GM18519 (cell line): Measurements from ENCODE around the gene EDEM1.
"Not testable (repeated sequence)": the region's sequence is repeated elsewhere in the genome, so short reads cannot be mapped to it uniquely, and the experiment has no call there.

Experiments used
- ATAC-seq: cut with Tn5 transposase; IDR thresholded peaks from one replicate; pipeline ENCODE4 v1.9.1; 2021; ENCODE audit warnings: mild to moderate bottlenecking, moderate library complexity; ENCODE audit not compliant: unreplicated experiment, low FRiP score

The EDEM1 gene

GRCh38 chr3:5227812-5228211 is 40.3 kb downstream of the EDEM1 start:
- no peak for ATAC-seq

DNA sequence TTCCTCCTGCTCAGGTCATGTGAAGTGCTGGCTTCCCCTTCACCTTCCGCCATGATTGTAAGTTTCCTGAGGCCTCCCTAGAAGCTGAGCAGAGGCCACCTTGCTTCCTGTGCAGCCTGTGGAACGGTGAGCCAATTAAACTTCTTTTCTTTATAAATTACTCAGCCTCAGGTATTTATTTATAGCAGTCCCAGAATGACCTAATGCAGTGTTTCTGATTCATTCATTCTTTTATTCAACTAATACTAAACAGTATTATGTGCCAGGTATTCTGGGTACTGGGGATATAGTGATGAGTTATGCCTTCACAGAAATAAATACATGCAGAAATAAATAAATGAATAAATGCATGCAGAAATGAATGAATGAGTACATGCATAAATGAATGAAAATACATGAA is 41.9 kb downstream of the EDEM1 start:
- ATAC-seq: no peak

DNA sequence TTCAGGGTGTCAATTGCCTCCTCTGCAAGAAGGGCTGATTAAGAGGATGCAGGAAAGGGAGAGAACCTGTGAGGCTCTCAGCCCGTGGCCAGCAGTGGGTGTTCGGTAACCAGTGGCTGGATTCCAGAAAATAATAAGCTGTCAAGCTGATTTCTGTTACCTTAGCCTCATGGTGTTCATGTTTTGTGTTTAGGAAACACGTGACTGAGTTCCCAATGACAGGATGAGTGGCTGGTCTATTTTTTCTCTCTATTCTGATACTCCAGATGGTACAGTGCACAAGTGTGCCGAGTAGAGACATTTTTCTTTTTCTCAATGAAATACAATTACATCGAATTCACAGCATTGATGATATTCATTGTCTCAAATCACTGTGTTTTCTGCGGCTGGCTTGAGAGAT is 43.6 kb downstream of the EDEM1 start:
- no peak for ATAC-seq

DNA sequence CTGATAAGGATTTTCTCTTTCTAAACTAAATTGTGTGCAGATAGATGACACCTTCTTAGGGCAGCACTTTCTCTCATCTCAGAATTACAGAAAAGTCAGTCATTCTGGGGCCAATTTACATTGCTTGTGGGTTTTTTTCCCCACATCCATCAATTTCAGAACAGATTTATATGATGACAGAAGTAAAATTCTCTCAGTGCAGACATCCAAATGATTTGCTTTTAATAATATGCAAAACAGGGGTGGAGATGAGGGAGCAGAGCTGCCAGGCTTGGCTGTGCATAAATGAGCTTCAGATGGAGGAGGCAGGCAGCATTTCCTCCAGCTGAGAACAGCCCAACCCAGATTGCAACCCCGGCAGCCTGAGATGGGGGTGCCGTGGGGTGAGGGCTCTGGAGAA is 44.0 kb downstream of the EDEM1 start:
- no peak for ATAC-seq

DNA sequence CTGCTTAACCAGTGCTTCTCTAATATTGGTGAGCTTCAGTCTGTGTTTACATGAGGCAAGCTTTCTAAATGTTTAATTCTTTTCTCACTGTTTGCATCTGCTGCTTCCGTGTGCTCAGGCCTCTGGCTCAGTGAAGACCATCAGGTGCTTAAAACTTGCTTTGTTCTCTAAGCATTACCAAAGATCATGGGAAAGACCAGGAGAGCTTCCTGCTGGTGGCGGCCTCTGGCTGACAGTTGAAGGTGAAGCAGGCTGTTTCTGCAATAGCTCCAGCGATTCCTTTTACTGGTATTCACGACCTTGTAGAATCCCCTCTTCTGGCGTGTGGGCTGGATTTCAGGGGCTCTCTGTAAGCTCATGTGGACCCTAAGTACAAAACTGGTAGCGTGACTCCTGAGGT is 45.1 kb downstream of the EDEM1 start:
- no peak for ATAC-seq

GRCh38 chr3:5233026-5233425 is 45.5 kb downstream of the EDEM1 start:
- no peak for ATAC-seq

- ATAC-seq: no peak
These were observed 48.1 kb downstream of the EDEM1 start for GRCh38 chr3:5235655-5236054.

- ATAC-seq: no peak
These were observed 51.0 kb downstream of the EDEM1 start for GRCh38 chr3:5238545-5238944.

DNA sequence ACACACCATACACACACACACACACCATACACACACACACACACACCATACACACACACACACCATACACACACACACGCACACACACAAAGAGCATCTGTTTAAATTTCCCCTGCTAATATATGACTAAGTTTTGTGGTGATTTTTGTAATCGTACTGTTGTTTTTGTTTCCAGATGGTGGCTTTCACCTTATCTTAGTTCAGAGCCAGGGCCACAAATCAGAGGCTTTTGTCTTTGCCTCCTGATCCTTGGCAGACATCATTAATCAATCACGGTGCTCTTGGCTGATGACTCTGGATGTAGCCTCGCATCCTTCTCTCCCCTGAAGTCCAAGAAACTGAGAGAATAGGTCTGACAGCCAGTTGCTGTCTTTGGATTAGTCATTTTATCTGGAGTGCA is 52.1 kb downstream of the EDEM1 start:
- no peak for ATAC-seq

DNA sequence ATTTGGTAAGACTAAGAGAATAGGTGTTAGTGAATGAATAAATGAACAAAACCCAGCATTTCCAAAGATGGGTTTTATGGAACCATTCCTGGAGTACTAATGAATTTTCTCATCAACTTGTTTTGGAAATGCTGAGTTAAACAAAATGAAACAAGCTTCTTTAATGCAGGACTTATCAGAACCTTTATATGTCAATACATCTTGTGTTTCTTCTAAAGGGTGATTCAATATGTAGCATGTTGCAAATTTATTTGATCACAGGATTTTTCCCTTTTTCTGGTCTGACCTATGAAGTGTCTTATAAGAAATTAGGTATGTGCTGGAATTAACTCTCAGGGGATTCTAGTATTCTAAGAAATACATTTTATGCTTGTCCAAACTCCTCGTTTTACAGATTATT is 53.2 kb downstream of the EDEM1 start:
- no peak for ATAC-seq

GRCh38 chr3:5242785-5243184 is 55.3 kb downstream of the EDEM1 start:
- not testable (repeated sequence) for ATAC-seq

DNA sequence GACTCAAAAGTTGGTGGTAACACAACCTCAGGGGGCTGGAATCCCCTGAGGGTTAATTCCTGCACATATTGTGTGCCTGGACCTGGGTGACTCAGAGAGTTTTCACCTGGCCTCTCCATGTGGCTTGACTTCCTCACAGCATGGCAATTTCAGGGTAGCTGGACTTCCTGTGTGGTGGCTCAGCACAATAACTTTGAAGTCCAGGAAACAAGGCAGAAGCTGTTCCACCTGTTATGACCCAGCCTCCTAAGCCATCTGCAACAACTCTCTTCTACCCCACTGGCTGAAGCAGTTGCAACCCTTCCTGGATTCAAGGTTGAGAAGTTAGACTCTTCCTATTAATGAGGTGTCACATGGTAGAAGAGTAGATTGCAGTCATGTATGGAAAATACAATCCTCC is 58.4 kb downstream of the EDEM1 start:
- ATAC-seq: no peak

DNA sequence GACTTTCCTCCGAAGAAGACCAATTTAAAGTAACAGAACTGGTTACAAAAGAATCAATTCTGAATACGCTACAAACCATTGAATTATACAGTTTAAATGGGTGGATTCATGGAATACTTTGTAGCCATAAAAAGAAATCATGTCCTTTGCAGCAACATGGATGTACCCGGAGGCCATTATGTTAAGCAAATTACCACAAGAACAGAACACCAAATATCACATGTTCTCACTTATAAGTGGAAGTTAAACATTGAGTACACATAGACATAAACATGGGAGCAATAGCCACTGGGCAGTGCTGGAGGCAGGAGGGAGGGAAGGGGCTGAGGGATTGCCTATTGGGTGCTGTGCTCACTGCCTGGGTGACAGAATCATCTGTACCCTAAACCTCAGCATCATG is 61.3 kb downstream of the EDEM1 start:
- no peak for ATAC-seq

DNA sequence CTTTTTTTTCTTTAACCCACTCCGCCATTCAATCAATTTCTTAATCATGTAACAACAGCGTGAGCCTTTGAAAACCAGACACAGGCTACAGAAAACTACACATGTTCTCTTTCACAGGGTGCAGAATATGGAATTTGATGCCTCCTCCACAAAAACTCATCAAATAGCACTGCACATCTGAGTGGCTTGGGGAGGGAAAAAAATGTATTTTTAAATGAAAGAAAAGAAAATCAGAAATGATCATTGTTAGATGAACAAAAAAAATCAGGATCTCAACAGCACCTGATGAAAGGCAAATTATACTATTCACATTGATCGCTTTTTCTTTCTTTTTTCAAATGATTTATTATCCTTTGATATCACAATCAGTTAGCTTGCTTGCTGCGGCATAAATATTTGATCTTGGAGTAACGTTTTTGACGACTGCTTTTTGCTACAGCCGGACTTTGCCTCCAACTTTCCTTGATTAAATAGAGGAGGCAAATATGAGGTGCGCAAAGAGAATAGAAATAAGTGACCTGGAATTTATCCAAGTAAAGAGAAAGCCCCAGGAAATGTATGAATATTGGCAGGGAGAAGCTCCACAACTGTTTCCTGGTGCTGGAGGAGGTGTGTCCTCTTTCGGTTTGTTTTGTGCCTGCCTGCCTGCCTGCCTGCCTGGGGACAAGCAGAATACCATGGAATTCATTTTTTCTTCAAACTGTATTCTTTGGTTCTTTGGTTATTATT is 63.1 kb downstream of the EDEM1 start:
- ATAC-seq: no peak

GRCh38 chr3:5251196-5251583 is 63.7 kb downstream of the EDEM1 start:
- no peak for ATAC-seq

- ATAC-seq: no peak
These were observed 64.6 kb downstream of the EDEM1 start for GRCh38 chr3:5252131-5252530.

DNA sequence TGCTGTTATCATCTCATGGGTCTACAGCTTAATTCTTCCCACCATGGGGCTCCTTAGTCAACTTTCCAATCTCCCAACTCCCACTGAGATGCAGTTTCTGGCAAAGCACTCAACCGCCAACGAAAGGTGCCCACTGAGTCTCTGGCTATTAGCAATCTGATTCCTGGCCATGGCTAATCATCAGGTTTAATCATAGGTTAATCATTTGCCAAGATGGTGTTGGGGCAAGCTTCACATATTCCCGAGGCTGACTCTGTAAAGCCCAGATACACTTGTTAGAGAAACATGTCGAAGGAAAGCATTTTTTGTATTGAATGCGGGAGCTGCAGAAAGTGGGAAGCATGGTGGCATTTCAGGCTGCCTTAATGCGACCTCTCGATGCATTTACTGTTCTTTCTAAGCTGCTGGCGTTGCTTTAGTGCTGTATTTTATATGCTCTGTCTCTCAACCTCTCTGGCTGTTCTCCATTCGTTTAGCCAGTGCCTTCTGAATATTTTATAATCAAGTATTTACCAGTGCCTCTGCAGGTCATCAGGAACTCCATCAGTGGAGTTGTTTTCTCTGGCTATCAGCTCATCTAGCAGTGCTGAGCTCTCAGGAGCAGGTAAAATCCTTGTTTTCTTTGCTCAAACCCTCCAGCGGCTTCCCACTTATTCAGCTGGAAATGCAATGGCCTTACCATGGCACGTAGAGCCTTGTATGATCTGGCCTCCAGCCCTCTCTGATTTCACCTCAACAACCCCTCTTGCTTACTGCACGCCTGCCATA is 67.0 kb downstream of the EDEM1 start:
- ATAC-seq: no peak

DNA sequence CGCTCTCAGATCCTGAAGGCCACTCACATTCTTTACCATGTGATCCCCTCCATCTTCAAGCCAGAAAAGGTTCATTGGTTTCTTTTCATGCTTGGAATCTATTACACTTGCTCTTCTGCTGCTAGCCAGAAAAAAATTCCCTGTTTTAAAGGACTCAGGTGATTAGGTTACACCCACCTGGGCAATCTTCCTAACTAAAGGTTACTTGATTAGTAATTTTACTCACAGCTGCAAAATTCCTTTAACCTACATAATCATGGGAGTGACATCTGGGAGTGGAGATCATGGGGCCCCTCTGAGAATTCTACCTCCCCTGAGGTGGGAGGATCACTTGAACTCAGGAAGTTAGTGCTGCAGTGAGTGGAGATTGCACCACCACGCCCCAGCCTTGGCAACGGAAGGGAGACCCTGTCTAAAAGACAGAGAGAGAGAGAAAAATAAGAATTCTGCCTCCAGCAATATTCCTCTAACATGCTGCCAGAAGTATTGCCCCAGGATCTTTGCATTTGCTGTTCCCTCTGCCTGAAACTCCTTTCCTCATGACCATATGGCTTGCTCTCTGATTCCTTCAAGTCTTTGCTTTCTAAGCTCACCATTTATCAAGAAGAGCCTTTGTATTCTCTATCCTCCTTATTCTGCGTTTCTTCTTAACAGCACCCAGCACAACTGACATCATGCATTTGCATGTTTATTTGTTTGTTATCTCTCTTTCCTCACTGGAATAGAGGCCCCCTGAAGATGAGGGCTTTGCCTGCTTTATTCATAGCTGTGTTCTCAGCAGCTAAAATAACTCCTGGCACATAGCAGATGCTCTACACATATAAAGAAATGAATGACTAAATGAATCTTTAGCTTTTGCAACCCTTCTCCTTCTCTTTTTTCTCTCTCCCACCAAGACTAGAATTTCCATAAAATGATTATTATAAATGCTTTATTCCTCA is 68.2 kb downstream of the EDEM1 start:
- no peak for ATAC-seq

GRCh38 chr3:5258526-5258925 is 71.0 kb downstream of the EDEM1 start:
- no peak for ATAC-seq

DNA sequence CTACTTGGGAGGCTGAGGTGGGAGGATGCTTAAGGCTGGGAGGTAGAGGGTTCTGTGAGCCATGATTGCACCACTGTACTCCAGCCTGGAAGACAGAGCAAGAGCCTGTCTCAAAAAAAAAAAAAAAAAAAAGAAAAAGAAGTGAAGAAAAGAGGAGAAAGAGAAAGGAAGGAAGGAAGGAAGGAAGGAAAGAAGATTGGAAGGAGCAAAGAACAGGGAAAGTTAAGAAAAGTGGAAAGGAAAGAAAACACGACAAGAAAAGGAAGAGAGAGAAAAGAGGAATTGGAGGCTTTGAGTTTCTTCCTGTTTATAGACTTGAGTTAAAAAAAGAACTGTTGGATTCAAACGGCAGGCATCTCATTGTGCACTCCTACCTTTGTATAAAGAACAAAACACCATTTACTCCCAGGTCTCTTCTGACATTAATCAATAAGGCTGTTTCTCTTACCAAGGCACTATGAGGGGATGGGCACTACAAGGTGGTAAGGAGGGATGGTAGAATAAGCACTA is 73.5 kb downstream of the EDEM1 start:
- no peak for ATAC-seq

- ATAC-seq: no peak
These were observed 75.0 kb downstream of the EDEM1 start for GRCh38 chr3:5262507-5262906.
